Upper lobe of left lung (tissue), 4 donors: ENCODE measurements around the gene METTL3.

ENCODE experiments used
- POLR2A ChIP-seq, 4 donors: fragments of 450-650 bp; IDR thresholded peaks; one replicate each; pipeline ENCODE4 v1.5.1; 2016 to 2017; ENCODE audit warnings: antibody characterized with exemption in 4 of 4, mild to moderate bottlenecking in 2 of 4
- POLR2AphosphoS5 ChIP-seq, 2 donors: sonication (generic); formaldehyde crosslinking; IDR thresholded peaks; one replicate each; pipeline ENCODE4 v1.5.1; 2017; ENCODE audit warnings: antibody characterized with exemption in 2 of 2
- TF ChIP-seq, protein P1 (sequence below), 6 experiments: fragments of 450-650 bp in 4 of 6; fragments of 200-600 bp in 2 of 6; sonication (generic) in 2 of 6; IDR thresholded peaks; one replicate each; pipeline ENCODE4 v1.5.1; 2016 to 2019; ENCODE audit warnings: antibody characterized with exemption in 6 of 6

DNA sequence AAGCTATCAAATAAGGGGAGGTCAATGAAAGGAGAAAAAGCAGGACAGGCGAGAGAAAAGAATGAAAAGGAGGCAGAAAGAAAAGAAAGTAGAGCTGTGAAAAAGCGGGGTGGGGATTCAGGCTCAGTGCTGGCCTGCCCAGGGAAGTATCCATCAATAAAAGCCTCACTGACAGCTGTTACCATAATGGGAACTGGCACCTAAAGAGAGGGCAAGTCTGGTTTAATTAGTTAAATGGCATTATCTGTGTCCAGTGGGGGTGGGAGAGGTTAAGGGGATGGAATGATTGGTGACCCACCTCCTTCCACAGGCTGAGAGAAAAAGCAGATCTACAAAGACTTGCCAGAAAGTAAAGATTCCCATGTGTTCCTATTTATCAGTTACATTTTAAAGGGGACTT is 7.6 kb upstream of the METTL3 start:
- TF ChIP-seq POLR2AphosphoS5 (IDR thresholded peaks at IDR 0.05), result no peak
- TF ChIP-seq, protein P1, sequence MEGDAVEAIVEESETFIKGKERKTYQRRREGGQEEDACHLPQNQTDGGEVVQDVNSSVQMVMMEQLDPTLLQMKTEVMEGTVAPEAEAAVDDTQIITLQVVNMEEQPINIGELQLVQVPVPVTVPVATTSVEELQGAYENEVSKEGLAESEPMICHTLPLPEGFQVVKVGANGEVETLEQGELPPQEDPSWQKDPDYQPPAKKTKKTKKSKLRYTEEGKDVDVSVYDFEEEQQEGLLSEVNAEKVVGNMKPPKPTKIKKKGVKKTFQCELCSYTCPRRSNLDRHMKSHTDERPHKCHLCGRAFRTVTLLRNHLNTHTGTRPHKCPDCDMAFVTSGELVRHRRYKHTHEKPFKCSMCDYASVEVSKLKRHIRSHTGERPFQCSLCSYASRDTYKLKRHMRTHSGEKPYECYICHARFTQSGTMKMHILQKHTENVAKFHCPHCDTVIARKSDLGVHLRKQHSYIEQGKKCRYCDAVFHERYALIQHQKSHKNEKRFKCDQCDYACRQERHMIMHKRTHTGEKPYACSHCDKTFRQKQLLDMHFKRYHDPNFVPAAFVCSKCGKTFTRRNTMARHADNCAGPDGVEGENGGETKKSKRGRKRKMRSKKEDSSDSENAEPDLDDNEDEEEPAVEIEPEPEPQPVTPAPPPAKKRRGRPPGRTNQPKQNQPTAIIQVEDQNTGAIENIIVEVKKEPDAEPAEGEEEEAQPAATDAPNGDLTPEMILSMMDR (IDR thresholded peaks at IDR 0.05), result no peak
- TF ChIP-seq POLR2A (IDR thresholded peaks at IDR 0.05), result no peak
